Neural crest cell (in vitro differentiated cells): ENCODE data around the gene DLG4. TPM values are rescaled to one million over a fixed set of nuclear protein-coding genes. Genes with fewer than 3 reads are reported as not detected.
A peak's percentile ranks its signal among the peaks of the same experiment; 100 is the strongest.

Source experiments
- DNase-seq: peaks from one replicate; pipeline ENCODE4 v3.0.0; 2021; ENCODE audit warnings: low read depth, mixed read lengths, low spot score
- H3K27ac Mint-ChIP-seq: one replicate; pipeline ENCODE4 v1.8.0; 2021; ENCODE audit warnings: mild to moderate bottlenecking, mixed read lengths; ENCODE audit not compliant: unreplicated experiment
- H3K27me3 Mint-ChIP-seq: 2 replicates; pipeline ENCODE4 v1.8.0; 2021; ENCODE audit warnings: low read depth, mild to moderate bottlenecking, mixed read lengths
- H3K36me3 Mint-ChIP-seq: 2 replicates; pipeline ENCODE4 v1.8.0; 2021; ENCODE audit warnings: low read depth, mild to moderate bottlenecking, mixed read lengths
- H3K4me1 Mint-ChIP-seq: 2 replicates; pipeline ENCODE4 v1.8.0; 2021; ENCODE audit warnings: mixed read lengths
- H3K4me3 Mint-ChIP-seq: one replicate; pipeline ENCODE4 v1.8.0; 2021; ENCODE audit warnings: mild to moderate bottlenecking, mixed read lengths
- H3K9me3 Mint-ChIP-seq: 2 replicates; pipeline ENCODE4 v1.8.0; 2021; ENCODE audit warnings: mixed read lengths
- total RNA-seq: library from RNA; stranded (reverse); gene quantifications from 2 replicates; pipeline ENCODE4 v1.2.1, GENCODE V29; 2021
- TF ChIP-seq, protein P1 (sequence below): fragments of 200-600 bp; sonication (generic); conservative IDR thresholded peaks from 2 replicates; pipeline ENCODE4 v1.5.0; 2021; ENCODE audit warnings: antibody characterized with exemption, mild to moderate bottlenecking

DLG4 gene
- total RNA-seq, 1 donor from 2014 or later = 51.4 TPM

DNA sequence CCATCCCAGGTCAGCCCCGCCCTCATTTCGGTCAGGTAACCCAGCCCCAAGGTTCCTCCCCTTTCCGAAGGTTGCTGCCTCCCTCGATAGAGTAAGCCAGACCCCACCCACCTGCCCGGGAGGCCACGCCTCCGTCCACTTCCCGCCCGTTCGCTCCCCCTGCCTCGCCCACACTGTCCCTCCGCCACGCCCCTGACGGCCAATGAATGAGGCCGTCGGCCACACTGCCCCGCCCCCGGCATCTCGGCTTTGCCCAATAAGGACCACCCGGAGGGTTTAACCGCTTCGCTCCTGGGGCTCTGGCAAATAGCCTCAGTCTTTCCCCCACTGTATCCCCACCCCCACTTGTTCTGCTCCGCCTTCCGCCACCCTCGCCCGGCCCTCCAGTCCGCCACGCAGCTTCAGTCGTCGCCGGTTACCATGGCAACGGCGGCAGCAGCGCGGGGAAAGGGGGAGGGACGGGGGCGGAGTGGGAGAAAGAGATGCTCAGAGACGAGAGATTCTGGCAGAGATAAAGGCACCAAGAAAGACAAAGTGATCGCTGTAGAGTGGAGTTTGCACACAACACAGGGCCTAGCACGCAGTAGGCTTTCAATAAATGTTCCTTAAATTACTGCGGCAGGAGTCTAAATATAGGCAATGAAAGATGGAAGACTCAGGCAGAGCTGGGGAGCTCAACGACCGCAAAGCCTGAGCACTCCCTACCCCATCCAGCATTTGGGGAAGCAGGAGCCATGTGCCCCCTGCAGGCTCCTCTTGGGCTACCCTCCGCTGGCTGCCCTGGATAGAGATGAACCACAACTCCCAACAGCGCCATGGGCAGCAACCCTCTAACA is 5.1 kb downstream of the DLG4 start:
- DNase-seq = peak; percentile 100
- peaks cover 35% of the 10 kb centered on the region for H3K27me3 Mint-ChIP-seq
- TF ChIP-seq, protein P1, sequence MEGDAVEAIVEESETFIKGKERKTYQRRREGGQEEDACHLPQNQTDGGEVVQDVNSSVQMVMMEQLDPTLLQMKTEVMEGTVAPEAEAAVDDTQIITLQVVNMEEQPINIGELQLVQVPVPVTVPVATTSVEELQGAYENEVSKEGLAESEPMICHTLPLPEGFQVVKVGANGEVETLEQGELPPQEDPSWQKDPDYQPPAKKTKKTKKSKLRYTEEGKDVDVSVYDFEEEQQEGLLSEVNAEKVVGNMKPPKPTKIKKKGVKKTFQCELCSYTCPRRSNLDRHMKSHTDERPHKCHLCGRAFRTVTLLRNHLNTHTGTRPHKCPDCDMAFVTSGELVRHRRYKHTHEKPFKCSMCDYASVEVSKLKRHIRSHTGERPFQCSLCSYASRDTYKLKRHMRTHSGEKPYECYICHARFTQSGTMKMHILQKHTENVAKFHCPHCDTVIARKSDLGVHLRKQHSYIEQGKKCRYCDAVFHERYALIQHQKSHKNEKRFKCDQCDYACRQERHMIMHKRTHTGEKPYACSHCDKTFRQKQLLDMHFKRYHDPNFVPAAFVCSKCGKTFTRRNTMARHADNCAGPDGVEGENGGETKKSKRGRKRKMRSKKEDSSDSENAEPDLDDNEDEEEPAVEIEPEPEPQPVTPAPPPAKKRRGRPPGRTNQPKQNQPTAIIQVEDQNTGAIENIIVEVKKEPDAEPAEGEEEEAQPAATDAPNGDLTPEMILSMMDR = peak; percentile 70
- no peaks in the 10 kb centered on the region for H3K9me3 Mint-ChIP-seq
- peaks cover 74% of the 10 kb centered on the region for H3K4me1 Mint-ChIP-seq
- H3K4me3 Mint-ChIP-seq = peak overlapping the region; percentile 91
- no peaks in the 10 kb centered on the region for H3K36me3 Mint-ChIP-seq
- H3K27ac Mint-ChIP-seq = peak overlapping the region; percentile 99

DNA sequence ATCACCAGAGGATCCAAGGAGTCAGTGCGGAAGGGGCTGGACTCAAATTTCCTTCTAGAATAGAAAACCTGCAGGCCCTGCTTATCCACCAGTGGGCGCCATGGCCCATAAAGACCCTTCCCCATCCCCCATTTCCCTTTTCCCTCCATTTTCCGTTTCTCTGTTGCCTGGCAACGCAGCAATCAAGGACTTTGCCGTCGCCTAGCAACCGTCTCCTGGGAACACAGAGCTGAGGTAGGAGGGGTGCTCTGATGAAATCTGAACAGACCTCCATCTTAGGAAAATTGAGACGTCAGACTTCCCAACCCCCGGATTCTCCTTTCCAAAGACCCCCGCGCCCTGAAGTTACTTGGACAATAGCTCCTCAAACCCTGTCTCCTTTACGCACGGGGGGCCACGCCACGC is 5.7 kb downstream of the DLG4 start:
- Mint-ChIP-seq H3K9me3 (no peaks in the 10 kb centered on the region), H3K4me1 (peaks cover 68% of the 10 kb centered on the region)
- TF ChIP-seq, protein P1 = peak; percentile 77

DNA sequence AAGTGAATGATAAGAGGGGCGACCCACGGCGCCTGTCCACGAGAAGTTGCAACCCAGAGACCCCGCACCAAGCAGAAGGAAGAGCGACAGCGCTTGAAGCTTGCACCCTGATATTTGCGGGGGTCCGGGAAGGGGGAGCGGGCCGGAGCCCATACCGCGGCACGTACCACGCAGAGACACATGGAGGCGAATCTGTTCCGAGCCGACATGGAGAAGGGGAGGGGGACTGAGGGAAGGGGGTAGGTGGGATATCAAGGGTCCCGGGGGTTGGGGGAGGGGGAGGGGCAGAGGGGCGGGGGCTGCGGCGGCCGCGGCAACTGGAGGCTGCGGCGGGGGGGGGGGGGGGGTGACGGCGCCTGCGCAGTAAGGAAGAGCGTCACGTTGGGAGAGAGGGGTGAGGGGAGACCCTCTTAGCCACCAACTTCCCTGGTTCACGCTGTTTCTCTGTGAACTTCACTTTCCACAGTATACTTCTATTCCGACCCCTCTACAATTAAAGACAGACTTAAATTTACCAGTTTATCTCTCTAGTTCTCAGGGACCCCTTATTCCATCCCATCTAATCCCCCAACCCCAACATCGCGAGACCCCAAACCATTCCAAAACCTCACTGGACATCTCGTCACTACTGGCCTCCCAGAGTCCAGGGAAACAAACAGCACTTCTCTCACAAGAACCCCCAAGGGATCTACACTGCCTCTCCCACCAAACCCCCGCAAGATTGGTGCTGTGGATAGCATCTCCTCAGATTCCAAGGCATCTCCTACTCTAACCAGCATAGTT is 8.0 kb downstream of the DLG4 start:
- DNase-seq = no peak
- H3K9me3 Mint-ChIP-seq = no peaks in the 10 kb centered on the region

More for the DNA sequence above, 5.7 kb downstream of the DLG4 start:
- DNase-seq = peak; percentile 96
- peak overlapping the region; percentile 91 for H3K4me3 Mint-ChIP-seq
- peaks cover 30% of the 10 kb centered on the region for H3K27me3 Mint-ChIP-seq
- H3K36me3 Mint-ChIP-seq = no peaks in the 10 kb centered on the region
- peak overlapping the region; percentile 99 for H3K27ac Mint-ChIP-seq

DNA sequence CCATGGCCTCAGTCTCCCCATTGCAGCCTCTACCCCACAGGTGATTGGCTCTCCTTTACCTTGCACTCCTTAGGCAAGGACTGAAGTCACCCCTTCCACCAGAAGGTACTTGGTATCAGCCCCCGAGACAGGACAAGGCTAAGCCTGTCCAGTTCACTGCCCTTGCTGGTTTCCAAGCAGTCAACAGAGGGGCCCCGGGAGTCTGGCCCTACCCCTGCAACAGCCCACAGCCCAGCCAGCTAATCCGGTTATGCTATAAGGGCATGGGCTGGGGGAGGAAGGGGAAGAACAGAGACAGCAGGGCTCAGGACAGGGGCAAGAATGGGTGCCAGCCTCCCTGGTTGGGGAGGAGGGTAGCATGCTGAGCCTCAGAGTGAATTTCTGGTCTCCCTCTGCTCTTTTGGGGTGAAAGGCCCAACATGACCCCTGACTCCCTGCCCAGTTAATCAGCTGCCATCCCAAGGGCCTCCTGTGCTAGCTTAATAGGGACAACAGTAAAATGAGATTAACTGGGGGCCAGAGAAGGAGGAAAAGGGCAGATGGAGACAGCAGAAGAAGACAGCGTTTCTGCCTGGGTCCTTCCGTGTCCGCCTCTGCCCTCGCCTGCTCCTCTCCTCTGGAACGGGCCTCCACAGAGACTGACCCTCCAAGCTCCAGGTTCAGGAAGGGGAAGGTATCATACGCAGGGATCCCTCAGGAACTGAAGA is 10.7 kb downstream of the DLG4 start:
- TF ChIP-seq, protein P1 = no peak
- Mint-ChIP-seq H3K27ac (no peak overlapping the region), H3K36me3 (no peaks in the 10 kb centered on the region), H3K4me1 (peaks cover 66% of the 10 kb centered on the region), H3K4me3 (peak overlapping the region; percentile 65), H3K9me3 (no peaks in the 10 kb centered on the region), H3K27me3 (peaks cover under 1% of the 10 kb centered on the region)
- no peak for DNase-seq

More for the DNA sequence above, 8.0 kb downstream of the DLG4 start:
- H3K36me3 Mint-ChIP-seq = no peaks in the 10 kb centered on the region
- peak overlapping the region; percentile 38 for H3K27ac Mint-ChIP-seq
- TF ChIP-seq, protein P1 = no peak
- peak overlapping the region; percentile 67 for H3K4me3 Mint-ChIP-seq
- H3K27me3 Mint-ChIP-seq = peaks cover 23% of the 10 kb centered on the region
- H3K4me1 Mint-ChIP-seq = peaks cover 66% of the 10 kb centered on the region

DNA sequence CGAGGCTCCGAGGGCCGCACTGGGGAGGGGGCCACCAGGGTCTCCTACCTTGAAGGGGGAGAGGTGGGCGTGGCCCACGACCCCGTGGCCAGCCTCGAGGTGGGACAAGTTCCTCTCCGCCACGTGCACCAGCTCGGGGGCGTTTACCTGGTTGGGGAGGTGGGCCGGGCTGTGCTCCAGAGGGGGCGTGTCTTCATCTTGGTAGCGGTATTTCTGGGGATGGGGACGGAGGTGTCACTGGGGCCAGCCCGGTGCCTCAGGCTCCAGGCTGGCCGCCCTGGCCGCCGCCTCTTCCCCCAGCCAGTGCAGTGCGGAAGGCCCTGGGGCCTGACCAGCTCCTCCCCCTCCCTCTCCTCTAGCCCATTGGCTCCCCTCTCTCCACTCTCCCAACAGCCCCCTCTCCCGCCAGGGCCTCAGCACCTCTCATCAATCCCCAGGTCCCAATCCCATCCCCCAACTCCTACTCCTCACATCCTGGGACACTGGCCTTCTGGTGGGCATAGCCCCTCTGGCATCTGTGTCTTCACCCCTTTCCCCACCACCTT is 11.5 kb downstream of the DLG4 start:
- Mint-ChIP-seq H3K9me3 (no peaks in the 10 kb centered on the region), H3K36me3 (no peaks in the 10 kb centered on the region), H3K4me3 (peak overlapping the region; percentile 65), H3K4me1 (peaks cover 60% of the 10 kb centered on the region), H3K27me3 (no peaks in the 10 kb centered on the region), H3K27ac (no peak overlapping the region)
- TF ChIP-seq, protein P1 = no peak
- no peak for DNase-seq
